ENCODE data around the gene COL28A1.

- TF ChIP-seq CTCF (conservative IDR thresholded peaks at IDR 0.05) (no peak), EZH2 (IDR thresholded peaks at IDR 0.05; ENCODE audit: low read depth) (no peak)
These were observed 202.1 kb downstream of the COL28A1 start for GRCh38 chr7:7333610-7334009.
